ENCODE data around the gene ZSWIM1.
A peak's percentile ranks its signal among the peaks of the same experiment; 100 is the strongest.
"Not testable (repeated sequence)": the region's sequence is repeated elsewhere in the genome, so short reads cannot be mapped to it uniquely, and the experiment has no call there.

ZSWIM1 gene

DNA sequence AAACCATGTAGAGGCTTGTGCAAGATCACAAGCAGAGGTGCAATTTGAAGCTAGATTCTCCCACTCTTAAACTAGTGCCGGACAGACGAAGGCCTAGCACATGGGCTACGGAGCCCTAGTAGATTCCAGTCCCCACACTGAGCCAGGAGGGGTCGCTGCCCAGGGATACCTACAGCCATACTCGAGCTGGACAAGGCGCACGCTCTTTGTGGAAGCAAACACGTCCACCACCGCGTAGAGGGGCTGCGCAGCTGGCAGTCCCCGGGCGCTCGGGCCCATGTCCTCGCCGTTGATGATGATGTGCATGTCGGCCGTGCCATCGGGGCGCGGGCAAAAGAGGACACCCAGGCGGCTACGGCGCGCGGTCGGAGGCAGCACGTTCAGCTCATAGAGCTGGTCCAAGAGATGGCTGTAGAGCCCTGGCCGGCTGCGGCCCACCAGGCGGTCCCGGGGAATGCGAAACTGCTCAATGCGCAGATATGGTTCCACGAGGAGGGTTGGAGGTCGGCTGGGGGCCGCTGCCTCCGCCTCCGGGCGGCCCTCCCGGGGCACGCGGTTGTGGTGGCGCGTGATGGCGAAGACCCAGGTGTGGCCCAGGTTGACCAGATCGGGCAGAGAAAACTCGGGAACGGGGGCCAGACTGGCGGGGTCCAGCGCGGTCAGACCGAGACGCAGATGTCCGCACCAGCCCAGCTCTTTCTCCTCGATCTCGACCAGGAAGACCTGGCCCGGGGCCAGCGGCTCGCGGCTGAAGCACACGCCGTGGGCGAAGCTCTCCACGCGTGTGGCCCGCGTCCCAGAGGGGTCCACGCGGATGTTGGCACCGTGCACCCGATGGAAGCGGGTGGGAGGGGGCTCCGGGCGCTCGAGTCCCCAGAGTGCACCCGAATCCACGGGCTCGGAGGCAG, 9.3 kb downstream of the ZSWIM1 start:
- peak; percentile 88 for DNase-seq

GRCh38 chr20:45890985-45891983, 10.3 kb downstream of the ZSWIM1 start, which contains the start of the genes CTSA and NEURL2:
Gene CTSA, plus strand, starts transcription at chr20:45891335. Its CDS starts 234 bp downstream, at chr20:45891569.
Gene NEURL2, minus strand, starts transcription at chr20:45891208. Its CDS starts 217 bp downstream, at chr20:45890991.
- DNase-seq: peak; percentile 94

GRCh38 chr20:45892049-45892825, 11.2 kb downstream of the ZSWIM1 start:
- DNase-seq: peak; percentile 66

GRCh38 chr20:45892828-45893500, 11.9 kb downstream of the ZSWIM1 start:
- no peak for DNase-seq

DNA sequence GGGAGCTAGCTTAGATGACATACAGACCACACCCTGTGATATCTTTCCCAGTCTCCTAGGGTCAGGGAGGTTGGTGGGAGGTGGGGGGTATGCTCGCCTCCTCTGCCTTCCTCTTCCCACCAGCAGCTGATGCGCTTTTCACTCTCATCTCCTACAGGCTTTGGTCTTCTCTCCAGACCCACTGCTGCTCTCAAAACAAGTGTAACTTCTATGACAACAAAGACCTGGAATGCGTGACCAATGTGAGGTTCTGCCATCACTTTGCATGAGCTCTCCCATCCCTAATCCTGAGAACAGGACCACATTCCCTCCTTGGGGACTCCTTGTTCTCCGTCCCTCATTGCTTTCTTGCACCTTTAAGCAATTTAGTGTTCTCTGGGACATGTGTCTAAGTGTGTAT, 12.8 kb downstream of the ZSWIM1 start:
- no peak for DNase-seq

DNA sequence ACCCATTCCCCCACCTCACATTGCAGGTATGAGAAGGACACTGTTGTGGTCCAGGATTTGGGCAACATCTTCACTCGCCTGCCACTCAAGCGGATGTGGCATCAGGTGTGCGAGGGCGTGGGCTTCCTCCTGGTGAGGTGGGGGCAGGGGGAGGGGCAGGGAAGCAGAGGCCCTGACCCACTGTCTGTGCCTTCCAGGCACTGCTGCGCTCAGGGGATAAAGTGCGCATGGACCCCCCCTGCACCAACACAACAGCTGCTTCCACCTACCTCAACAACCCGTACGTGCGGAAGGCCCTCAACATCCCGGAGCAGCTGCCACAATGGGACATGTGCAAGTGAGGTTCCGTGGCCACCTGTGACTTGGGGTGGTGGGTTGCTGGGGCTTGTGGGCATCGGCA, 13.8 kb downstream of the ZSWIM1 start:
- no peak for DNase-seq

DNA sequence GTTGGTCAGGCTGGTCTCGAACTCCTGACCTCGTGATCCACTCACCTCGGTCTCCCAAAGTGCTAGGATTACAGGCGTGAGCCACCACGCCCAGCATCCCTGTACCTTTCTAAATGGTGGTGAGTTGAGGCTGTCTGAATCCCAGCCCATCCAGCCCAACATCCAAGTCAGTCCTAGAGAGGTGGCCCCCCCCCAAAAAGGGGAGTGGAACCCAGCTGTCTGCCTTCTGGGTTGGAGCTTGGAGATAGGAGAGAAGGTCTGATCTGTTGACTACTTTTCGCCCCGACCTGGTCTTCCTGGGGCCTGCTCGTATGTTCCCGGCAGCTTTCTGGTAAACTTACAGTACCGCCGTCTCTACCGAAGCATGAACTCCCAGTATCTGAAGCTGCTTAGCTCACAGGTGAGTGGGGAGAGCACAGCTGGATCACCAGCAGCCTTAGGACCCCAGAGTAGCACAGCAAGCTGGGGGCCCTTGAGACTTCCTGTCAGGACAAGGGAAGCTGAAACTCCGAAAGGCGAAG, 15.7 kb downstream of the ZSWIM1 start:
- no peak for DNase-seq

DNA sequence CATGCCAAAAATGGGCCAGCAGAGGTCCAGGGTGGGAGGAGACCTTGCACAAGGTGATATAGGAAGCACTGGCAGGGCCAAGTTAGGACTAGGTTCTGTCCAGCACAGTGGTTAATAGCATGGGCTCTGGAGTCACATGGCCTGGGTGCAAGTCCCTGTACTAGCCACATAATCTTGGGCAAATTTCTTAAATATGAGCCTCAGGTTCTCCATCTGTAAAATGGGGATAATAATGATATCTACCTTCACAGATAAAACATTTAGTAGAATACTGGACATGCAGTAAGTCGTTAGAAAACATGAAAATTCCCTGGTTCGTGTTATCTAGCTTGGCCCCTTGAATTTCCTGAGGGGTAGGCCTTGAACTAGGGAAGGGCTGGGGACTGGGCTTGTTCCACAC, 16.3 kb downstream of the ZSWIM1 start:
- DNase-seq: no peak

DNA sequence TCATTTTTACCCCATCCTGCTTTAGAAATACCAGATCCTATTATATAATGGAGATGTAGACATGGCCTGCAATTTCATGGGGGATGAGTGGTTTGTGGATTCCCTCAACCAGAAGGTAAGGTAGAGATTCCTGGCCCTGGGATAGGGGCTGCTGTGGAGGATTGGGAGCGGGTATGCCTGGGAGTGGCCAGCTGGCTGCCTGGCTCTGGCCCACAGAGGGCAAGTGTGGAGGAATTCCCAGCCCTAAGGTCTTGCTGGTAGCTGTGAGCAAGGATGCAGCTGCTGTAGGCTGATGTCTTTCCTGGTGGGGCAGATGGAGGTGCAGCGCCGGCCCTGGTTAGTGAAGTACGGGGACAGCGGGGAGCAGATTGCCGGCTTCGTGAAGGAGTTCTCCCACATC, 16.7 kb downstream of the ZSWIM1 start:
- no peak for DNase-seq

GRCh38 chr20:45898285-45898684, 17.3 kb downstream of the ZSWIM1 start:
- DNase-seq: no peak

- DNase-seq: no peak
Measured at GRCh38 chr20:45899046-45899835, 18.2 kb downstream of the ZSWIM1 start.

GRCh38 chr20:45901332-45901731, 20.3 kb downstream of the ZSWIM1 start:
- DNase-seq: not testable (repeated sequence)

GRCh38 chr20:45902199-45902701, 21.2 kb downstream of the ZSWIM1 start:
- no peak for DNase-seq

GRCh38 chr20:45904583-45905504, 23.8 kb downstream of the ZSWIM1 start:
- no peak for DNase-seq

- no peak for DNase-seq
Measured at GRCh38 chr20:45905505-45906079, 24.6 kb downstream of the ZSWIM1 start.

DNA sequence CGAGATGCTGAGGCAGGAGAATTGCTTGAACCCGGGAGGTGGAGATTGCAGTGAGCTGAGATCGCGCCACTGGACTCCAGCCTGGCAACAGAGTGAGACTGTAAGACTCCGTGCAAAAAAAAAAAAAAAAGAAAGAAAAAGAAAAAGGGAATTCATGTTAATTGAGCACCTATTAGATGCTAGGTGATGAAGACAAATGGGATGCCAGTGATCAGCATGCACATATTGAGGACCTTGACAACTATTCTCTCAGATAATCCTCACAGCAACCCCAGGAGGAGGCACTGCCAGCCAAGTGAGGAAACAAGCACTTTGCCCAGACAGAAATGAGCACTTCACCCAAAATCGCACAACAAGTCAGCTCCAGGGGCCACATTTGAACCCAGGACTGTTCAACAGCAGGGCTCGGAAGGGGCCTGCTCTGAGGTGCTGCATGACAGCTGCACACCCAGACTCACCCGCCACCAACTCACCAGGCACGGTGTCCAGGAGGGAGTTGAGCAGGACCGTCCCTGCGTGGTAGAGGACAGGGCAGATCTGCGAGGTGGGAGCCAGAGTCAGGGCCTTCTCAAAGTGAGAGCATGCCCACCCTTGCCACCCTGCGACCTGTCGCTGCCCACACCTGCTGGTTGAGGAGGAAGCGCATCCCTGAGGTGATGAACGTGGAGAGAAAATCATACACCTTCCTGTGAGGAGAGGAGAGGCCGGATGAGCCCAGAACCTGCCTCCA, 26.4 kb downstream of the ZSWIM1 start:
- DNase-seq: no peak

- no peak for DNase-seq
Measured at GRCh38 chr20:45908084-45908483, 27.1 kb downstream of the ZSWIM1 start.

- no peak for DNase-seq
Measured at GRCh38 chr20:45909336-45909808, 28.3 kb downstream of the ZSWIM1 start.

Data from hematopoietic multipotent progenitor cell treated with erythropoietin and hydrocortisone succinate and interleukin-3 and kit ligand, for 4 days (in vitro differentiated cells).